Globus pallidus (tissue), 1 donor: ENCODE measurements around the gene PARS2.
"Not testable (repeated sequence)": the region's sequence is repeated elsewhere in the genome, so short reads cannot be mapped to it uniquely, and the experiment has no call there.

Experiments
- DNase-seq: peaks from one replicate; pipeline ENCODE4 v3.0.0-alpha.2; 2015; ENCODE audit warnings: low spot score

Gene PARS2

DNA sequence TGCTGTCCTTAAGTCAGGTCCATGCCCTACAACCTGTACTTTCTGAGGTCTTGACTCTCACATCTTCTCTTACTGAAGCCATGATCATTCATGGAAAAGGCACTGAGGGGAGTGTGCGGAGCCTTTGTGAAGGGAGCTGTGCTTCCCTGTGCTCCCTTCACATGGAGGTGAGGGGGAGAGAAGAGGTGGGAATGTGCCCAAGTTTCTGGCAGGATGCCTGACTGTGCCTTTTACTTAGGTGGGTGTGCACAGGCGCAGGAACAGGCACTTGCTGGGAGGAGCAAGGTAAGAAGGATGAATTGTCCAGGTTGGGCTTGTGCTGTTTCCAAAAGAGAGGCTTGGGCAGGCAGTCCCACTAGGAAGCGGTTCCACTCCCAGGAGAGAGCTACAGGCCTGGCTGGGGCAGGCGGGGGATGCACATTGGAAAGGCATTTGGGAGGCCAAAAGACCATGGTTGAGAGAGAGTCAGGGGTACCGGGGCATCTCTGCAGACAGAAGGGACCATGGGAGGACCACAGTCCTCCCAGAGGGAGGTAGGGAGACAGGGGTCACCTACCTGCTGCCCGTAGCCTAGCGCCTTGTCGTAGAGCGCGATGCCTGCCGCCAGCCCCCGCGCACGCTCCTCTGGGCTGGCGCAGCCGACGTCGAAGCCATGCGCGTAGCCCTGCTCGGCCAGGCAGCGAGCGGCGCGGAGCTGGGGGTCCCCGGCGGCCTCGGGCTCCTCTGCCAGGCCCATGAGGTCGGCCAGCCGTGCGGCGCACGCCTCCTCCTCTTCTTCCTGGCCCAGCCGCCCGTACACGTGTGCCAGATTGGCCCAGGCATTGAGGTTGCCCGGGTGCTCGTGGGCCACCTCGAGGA, 35.9 kb upstream of the PARS2 start:
- no peak for DNase-seq

DNA sequence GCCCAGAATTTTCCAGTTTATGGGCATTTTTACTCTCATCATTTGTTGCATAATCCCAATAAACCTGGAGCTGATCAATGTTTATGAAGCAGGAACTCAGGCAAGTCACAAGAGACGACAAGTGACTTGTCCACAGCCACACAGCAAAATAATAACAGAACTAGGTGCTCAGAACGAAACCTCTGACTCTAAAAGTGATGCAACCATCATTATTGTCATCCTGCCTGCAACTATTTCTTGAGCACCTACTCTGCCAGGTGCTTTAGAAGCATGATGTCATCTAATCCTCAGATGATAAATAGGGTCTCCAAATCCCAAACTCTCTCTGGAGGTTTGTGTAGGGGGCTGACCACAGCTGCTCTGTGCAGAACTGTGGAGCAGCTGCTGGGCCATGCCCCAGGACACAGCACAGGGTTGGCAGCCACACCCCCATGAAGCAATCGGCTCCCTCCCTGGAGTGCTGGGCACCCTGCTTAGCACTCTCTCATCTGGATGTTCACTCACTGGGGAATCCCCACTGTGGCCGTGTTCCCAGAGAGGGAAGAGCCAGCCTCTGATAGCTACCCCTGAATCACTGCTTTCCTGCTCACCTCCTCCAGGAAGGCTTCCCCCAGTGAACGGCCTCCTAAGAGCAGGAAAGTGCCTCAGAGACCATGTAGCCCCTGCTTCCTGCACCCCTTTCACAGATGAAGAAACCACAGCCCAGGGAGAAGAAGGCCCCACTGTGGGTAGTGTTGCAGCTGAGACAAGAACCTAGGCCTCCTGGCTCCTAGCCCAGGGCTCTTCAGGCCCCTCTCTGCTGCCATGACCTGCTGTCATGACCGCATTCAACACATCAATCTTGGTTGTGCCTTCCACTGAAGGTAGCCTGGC, 34.7 kb upstream of the PARS2 start:
- no peak for DNase-seq

DNA sequence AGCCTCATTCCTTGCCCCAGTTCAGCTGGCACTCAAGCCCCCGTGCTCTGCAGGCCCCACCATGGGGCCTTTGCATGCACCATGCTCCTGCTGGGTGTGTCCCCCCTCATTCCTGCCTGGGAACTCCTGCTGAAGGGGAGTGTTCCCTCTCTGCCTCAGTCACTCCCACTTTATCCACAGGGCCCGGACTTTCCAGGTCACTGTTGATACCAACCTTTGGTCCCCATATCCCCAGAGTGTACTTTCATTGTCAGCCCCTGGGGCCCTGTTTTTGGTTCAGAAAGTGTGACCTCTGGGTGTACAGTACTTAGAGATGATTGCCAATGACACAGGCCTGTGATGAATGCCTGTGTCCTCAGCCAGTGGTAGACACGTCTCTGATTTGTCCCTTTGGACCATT, 33.9 kb upstream of the PARS2 start:
- no peak for DNase-seq

DNA sequence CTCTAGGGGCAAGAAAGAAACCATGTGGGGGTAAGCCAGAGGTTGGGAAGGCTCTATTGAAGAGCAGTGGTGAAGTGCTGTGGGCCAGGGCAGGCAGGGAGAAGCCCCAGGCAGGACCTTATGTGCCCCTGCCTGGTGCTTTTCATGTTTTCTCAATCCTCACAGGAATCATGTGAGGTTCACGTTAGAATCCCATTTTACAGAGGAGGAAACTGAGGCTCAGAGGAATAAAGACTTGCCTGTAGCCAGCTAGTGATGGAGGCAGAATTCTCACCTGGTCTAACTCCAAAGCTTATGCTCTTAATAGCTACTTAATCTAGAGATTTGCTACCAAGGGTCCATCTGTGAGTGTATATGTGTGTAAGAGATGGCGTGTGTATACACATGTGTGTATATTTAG, 32.6 kb upstream of the PARS2 start:
- no peak for DNase-seq

DNA sequence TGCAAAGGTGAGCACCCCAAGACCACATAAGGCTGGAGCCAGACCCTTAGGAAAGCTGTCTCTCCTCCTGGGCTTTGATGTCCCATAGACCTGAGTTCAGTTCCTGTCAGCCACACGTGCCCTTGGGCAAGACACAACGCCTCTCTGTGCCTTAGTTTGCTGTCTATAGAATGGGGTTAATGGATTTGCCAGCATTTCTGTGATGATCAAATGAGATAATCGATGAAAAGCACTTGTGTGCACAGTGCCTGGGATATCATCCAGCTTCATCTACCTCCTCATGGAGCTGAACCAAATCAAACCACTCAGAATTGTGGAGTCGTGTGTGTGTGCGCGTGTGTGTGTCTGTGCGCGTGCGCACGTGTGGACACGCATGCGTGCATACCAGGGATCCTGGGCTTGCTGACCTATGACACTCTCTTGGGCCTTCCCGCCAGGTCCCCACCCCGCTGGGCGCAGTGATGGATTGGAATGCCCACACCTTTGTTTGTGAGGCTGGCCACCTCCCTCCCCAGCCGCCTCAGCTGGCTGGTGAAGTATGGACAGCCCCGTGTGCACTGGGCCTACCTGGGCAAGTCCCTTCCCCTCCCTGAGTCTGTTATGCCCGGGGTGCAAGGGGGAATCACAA, 31.6 kb upstream of the PARS2 start:
- DNase-seq, result no peak

DNA sequence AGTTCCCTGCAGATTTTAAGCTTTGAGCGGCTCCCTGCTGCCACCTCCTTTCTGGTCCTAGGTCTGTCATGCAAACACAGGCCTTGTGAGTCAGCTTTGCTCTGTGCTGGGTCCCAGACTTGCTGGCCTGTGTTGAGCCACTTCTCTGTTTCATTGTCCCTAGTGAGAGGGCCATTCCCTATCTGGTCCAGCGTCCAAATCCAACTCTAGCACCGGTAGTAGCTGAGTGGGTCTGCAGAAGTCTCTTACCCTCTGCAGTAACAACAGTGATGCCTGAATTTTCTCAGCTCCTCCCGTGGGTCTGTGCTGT, 31.0 kb upstream of the PARS2 start:
- DNase-seq, result no peak

DNA sequence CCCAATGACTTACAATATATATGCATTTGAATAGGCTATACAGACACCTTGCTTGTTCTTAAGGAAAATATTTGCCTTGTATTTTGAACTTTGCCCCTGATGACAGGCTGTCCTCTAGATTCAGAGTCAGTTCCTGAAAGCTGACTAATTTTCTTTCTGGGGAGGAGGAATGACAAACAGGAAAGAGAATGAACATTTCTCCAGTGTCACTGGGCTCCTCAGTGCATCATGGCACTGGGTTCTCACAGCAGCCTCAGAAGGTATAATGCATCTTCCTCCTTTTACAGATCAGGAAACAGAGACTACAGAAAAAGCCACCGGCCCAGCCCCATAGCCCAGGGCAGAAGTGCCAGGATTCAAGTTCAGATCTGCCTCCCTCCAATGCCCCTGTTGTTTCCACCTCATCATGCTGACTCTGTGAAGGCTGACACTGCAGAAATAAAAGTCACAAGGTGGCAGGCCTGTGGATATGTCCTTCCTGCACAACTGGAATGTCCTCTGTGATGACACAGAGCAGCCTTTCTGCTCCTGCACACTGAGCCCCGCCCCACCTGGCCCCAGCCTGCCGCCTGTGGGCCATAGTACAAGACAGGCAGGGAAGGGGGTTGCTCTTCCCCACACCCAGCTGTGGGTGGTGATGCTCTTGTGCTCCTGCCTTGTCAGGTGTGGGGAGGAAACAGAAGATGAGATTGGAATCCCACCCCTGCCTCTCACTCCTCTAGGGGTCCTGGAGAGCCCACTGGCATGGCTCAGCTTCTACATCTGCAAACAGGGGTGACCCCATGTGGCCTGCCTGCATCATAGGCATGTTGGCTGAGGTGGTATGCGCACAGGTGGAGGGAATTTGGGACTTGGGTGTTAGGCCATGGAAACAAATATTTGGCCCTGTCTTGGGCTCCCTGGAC, 30.4 kb upstream of the PARS2 start:
- no peak for DNase-seq

DNA sequence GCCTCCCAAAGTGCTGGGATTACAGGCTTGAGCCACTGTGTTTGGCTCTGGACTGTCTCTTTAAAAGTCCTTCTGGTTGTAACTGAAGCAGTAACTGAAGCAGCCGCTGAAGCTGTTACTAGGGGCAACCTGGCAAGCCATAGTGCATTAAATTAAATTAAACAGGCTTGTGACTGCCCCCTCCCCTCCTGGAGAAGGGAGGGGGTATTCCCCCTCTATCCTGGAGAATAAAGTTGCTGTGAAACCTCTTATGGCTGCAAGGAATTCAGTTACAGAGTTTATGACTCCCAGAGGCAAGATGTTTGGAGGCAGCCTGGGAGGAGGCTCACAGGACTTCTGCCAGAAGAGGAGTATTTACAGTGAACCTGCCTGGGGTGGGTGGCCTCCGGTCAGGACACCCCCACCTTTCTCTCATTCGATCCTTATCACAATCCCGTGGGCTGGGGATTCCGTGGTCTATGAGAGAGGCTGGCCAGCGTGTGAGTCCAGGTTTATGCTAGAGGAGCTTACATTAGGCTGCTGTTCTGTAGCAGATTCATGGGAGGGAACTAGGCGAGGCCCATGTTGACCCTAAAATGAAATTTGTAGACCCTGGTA, 28.5 kb upstream of the PARS2 start:
- DNase-seq, result peak; percentile 11

DNA sequence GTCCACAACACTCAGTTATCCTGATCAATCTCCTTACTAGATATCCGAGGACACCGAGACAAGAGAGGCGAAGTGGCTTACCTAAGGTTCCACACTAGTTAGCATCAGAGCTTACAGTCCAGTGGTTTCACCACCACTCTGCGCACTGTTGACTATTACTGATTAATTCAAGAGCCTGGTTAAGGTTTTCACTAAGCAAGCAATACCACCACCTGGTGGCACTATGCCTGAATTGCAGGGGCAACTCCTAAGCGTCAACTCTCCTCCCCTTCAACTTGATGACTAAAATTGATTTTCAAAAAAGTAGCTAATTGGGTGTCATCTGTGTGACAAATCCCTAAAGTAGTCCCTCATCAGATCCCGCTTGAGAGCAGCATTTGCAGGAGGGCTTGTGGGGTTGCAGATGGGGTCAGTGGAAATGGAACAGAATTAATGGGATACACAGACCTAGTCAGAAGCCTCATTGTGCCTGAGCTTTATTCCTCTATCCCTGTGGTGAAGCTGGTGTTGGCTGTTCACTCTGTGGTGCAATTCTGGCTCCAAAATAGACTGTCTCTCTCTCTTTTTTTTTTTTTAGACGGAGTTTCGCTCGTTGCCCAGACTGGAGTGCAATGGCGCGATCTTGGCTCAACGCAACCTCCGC, 27.7 kb upstream of the PARS2 start:
- no peak for DNase-seq

DNA sequence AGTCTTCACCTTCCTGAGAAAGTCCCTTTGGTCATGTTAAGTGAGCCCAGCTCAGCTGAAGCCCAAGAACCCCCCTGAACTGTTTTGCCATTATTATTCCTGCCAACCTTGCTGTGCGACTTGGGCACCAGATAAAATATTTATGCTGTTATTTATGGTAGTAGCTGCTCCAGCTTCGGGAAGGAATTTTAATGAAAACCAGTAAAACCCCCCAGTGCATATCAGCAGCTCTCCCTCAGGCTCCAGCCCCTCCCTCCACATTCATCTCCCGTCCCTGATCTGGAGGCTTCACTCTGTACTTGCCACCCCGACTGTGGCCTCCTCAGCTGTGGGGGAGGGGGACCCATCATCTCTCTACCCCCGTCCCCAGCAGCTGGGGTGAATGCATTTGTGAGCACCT, 24.1 kb upstream of the PARS2 start:
- DNase-seq, result no peak

DNA sequence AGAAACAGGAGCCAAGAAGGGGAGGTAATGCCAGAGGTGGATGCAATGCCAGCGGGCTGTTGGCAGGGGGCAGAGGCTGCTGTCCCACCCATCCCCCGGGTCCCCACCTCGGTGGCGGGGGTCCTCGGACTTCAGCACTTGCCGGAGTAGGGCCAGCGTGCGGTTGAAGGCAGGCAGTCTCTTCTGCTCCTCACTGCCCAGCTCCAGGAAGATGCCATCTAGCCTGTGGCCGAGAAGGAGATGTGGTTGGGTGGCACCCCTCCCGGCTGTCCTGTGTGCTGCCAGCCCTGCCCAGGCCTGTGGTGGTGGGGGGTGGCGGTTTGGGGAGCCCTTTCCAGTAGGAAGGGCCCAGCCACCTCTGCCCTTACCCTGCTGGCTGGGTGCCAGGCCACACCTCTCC, 23.3 kb upstream of the PARS2 start:
- no peak for DNase-seq

DNA sequence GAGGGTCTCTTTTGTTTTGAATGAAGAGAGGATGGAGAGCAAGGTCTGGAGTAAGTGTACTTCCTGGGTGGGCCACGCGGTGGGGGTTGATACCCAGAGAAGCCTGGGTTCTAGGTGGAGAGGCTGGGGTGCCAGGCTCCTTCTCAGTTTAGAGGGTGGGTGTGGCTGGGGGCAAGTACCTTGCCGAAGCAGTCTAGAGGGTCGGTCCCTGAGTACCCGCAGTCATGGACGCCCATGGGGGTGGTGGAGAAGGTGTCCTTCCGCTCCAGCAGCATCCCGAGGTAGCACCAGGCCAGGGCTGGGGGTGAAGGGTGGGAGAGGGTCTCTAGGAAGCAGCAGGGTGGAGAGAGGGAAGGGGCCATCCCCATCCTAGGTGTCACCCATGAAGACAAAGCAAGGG, 22.5 kb upstream of the PARS2 start:
- DNase-seq, result no peak

DNA sequence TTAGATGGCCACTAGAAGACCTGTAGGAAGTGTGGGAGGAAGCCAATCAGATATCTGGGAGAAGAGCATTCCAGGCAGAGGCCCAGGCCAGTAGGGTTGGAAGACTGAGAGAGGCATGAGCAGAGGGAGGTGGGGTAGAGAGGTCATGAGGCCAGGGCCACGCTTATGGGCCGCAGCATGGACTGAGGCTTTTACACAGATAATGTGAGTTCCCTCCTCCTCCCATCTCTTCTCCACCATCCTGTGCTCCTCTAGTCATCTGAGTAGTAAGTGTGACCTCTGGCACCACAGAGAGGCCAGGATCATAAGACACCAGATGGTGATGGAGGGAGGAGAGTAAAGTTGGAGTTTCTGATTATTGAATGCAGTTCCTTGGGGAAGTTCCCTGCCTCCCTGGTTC, 19.7 kb upstream of the PARS2 start:
- no peak for DNase-seq

DNA sequence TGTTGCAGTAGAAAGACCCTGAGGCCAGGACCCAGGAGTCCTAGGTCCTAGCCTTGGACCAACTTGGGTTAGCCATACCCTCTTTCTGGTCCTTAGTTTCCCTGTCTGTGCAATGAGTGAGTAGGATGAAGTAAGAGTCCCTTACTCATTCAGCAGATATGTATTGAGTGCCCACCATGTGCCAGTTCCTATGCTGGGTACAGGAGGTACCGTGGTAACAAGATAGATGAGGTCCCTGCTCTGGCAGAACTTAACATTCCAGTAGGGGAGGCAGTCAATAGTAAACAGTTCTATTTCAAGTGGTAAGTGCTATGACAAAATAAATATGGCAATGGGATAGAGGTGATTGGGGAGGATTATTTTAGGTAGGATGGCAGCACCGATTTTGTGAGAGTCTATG, 18.3 kb upstream of the PARS2 start:
- no peak for DNase-seq

DNA sequence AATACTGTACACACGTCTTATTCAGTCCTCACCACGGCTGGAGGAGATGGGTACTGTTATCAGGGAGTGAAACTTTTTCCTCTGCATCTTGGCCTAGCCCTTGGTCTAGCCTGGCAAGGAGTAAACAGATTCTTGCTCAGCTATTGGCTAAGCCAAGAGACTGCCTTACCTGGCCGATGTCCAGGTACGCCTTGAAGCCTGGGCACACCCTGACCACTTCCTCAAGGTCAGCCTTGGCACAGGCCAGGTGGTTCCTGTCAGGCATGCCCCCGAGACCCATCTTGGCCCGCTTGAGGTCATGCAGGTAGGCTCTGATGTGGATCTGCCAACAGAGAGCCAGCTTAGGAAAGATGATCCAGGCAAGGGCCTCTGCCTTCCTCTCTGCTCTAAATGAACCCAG, 17.8 kb upstream of the PARS2 start:
- no peak for DNase-seq

DNA sequence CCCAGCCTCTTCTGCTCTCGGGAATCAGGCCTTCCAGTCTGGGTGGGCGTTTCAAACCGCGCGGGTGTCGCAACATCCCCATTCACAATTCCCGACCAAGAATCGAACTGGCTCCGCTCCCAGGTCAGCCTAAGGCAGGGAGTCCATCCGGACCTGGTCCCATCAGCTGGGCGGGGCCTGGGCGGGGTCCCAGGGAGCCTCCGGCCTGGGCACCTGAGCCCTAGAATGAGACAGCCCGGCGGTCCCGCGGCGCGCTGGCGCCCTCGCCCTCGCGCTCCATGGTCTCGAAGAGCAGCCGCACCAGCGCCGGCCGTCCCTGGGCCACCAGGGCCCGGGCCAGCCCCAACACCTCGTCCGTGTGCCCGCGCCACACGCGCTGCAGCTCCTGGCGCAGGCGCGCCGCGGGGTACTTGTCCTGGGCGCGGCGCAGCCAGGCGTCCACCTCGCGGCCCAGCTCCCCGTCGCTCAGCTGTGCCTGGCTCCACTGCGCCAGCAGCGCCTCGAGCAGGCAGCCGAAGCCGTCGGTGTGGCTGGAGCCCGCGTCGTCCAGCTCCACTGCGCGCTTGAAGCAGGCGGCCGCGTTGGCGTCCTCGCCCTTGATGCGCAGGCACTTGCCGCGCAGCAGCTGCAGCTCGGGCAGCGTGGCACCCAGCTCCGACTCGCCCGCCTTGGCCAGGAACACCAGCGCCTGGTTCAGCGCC, 16.9 kb upstream of the PARS2 start:
- no peak for DNase-seq

DNA sequence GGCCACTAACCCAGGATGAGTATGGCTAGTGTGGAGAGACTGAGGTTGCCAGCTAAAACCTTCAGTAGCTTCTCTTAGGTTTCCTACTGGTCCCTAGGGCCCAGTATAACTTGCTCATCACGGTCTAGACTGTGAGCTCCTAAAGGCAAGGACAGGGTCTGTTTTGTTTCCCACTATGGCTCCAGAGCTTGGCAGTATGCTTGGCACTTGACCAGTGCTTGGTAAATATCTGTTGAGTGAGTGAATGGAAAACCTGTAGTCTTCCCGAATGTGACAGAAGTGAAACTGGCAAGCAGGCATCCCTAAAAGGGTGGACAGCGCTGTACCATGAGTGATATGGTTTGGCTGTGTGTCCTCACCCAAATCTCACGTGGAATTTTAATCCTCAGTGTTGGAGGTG, 13.1 kb upstream of the PARS2 start:
- no peak for DNase-seq

DNA sequence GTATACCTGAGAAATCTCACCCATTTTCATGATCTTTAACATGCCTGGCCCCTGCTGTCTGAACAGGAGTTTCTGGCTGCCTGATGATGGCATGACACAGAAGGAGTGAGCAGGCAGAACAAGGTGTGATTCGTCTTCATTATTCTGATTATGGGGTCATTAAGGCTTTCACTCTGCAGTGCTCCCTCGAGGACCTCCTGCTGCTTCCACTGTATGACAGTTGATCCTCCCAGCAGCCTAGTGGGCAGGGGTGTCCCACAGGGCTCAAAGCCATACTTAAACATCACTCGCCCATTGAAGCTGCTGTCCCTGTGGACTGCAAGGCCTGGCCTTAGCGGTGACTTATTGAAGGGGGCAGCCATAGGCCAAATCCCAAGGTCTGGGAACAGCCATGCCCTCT, 12.7 kb upstream of the PARS2 start:
- no peak for DNase-seq

DNA sequence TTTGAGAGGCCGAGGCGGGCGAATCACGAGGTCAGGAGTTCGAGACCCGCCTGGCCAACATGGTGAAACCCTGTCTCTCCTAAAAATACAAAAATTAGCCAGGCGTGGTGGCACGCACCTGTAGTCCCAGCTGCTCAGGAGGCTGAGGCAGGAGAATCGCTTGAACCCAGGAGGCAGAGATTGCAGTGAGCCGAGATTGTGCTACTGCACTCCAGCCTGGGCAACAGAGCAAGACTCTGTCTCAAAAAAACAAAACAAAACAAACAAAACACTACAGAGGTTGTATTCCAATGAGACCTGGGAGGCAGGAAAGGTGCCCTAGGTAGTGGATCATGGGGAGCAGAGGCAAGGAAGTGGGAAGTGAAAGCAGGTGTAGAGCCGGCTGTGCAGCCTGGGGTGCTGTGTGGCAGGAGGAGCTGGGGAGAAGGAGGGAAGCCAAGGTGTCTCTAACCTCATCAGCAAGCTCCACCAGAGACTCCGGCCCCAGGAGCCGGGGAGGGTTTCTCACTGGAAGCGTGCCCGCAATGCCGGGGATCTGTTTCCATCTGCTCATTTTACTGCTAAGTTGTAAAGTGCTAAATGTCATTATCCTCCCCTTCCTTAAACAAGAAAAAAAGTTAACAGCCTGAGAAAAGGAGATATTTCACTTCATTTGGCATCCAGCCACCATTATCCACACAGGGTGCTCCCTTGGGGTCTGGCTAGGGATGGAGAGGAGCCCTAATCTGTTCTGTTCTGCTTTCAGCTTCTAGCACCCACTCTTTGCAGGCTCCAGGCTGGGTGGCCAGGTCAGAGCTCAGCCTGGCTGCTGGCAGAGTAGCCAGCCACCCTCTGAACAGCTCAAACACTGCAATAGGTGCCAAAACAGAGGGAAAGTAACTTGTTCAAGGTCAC, 11.8 kb upstream of the PARS2 start:
- not testable (repeated sequence) for DNase-seq
